Brain microvascular endothelial cell (primary cell): ENCODE measurements around the gene UIMC1.

Experiments
- DNase-seq: peaks from one replicate; pipeline ENCODE4 v3.0.0-alpha.2; 2020
- H3K27ac ChIP-seq: fragments of 250-450 bp; sonication (Bioruptor Pico); 2 replicates; pipeline ENCODE4 v1.5.1; 2020; ENCODE audit warnings: mild to moderate bottlenecking, moderate library complexity
- H3K27me3 ChIP-seq: fragments of 250-450 bp; sonication (Bioruptor Pico); replicated peaks from 2 replicates; pipeline ENCODE4 v1.5.1; 2020; ENCODE audit warnings: mild to moderate bottlenecking
- H3K36me3 ChIP-seq: fragments of 250-450 bp; sonication (Bioruptor Pico); replicated peaks from 2 replicates; pipeline ENCODE4 v1.5.1; 2020; ENCODE audit warnings: mild to moderate bottlenecking
- H3K4me3 ChIP-seq: 2 replicates; pipeline ENCODE4 v1.5.1; 2011; ENCODE audit warnings: low read depth, mild to moderate bottlenecking, control low read depth, low read length, moderate library complexity
- in situ Hi-C: cut with HindIII; loops from 2 replicates; pipeline ENCODE4 v1.10.0; 2017; ENCODE audit warnings: low sequenced_read_pairs, low pct_ligation_motif_present
- TF ChIP-seq, protein P1 (sequence below): IDR thresholded peaks from 2 replicates; pipeline ENCODE4 v1.5.1; 2011; ENCODE audit warnings: low read depth, mild to moderate bottlenecking, moderate library complexity, low read length, control low read depth, inconsistent platforms; ENCODE audit errors: missing control alignments

UIMC1 gene

GRCh38 chr5:176904276-176904675 lies 102.3 kb downstream of the UIMC1 start:
- no peak for DNase-seq
- TF ChIP-seq, protein P1, sequence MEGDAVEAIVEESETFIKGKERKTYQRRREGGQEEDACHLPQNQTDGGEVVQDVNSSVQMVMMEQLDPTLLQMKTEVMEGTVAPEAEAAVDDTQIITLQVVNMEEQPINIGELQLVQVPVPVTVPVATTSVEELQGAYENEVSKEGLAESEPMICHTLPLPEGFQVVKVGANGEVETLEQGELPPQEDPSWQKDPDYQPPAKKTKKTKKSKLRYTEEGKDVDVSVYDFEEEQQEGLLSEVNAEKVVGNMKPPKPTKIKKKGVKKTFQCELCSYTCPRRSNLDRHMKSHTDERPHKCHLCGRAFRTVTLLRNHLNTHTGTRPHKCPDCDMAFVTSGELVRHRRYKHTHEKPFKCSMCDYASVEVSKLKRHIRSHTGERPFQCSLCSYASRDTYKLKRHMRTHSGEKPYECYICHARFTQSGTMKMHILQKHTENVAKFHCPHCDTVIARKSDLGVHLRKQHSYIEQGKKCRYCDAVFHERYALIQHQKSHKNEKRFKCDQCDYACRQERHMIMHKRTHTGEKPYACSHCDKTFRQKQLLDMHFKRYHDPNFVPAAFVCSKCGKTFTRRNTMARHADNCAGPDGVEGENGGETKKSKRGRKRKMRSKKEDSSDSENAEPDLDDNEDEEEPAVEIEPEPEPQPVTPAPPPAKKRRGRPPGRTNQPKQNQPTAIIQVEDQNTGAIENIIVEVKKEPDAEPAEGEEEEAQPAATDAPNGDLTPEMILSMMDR: no peak
- H3K36me3 ChIP-seq: peaks cover 44% of the 10 kb centered on the region

DNA sequence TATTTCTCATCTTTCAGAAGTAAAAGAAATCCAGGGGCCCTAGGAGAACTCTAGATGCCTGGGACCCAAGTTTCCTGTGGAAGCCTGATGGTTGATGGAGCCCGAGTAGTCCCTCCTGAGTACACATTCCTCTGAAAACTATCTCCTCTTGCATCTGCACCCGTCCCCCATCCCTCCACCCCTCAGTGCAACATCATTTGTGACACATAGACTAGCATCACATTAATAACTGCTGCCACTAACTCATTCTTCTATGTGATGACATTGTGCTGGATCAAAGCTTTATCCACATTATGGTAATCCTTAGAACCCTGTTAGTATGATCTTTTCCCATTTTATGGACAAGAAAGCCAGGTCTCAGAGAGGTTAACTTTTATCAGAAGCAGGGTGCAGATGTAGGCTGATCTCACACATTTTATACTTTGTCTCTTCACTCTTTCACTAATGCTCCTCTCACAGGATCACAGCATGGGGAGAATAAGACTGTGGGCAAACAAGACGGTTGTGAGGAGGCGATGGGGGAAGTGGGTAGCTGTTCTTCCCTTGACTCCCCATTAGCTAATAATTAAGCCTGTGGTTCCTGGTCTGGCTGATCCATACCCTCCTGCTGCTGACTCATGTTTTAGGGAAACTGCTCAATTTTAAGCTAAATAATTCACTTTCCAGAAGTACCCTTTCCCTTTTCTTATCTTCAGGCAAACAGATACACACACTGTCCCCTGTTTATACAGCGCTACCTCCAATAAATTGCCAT lies 103.5 kb downstream of the UIMC1 start:
- Histone ChIP-seq H3K4me3 (no peak overlapping the region), H3K27me3 (no peaks in the 10 kb centered on the region), H3K36me3 (peaks cover 40% of the 10 kb centered on the region), H3K27ac (no peak overlapping the region)
- TF ChIP-seq, protein P1: no peak
- DNase-seq: no peak
- in situ Hi-C loops: no loop called here

More at GRCh38 chr5:176904276-176904675, 102.3 kb downstream of the UIMC1 start:
- no peak overlapping the region for H3K27ac ChIP-seq
- in situ Hi-C loops: no loop called here
- no peaks in the 10 kb centered on the region for H3K27me3 ChIP-seq
- H3K4me3 ChIP-seq: no peak overlapping the region

DNA sequence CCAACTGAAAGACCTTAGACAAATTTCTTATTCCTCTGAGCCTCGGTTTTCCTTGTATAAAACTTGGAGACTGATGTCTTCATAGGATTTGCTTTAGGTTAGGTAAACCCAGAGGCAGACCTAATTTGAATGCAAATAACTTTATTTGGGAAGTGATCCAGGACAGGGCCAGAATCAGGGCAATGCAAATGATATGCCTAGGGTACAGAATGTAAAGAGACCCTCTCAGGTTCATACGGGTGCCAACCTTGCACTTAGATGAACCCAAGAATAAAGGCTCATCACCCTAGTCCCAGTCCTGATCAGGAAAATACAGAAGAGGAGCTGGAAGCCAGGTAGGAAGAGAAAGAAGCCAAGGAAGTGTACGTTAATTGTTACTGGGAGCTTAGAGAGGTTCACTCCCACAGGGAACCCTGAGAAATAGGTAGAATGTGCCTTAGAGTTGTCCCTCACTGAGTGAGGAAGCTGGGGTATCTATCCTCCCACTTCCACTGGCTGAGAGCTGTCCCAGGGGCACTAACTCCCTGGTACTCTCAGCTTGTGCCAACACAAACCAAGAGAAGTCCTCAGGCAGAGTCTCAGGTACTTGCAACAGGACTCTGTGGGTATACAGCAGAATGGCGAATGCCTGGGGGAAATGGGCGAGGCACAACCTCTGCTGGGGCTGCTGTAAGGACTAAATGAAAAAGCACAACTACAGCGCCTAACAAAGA lies 104.3 kb downstream of the UIMC1 start:
- no peak for DNase-seq
- Histone ChIP-seq H3K36me3 (peaks cover 33% of the 10 kb centered on the region), H3K27me3 (no peaks in the 10 kb centered on the region), H3K27ac (no peak overlapping the region), H3K4me3 (no peak overlapping the region)
- in situ Hi-C loops: no loop called here
- TF ChIP-seq, protein P1: no peak

GRCh38 chr5:176901260-176902101 lies 105.1 kb downstream of the UIMC1 start:
- in situ Hi-C loops: no loop called here
- Histone ChIP-seq H3K27ac (no peak overlapping the region), H3K4me3 (no peak overlapping the region), H3K36me3 (peaks cover 25% of the 10 kb centered on the region), H3K27me3 (no peaks in the 10 kb centered on the region)
- TF ChIP-seq, protein P1: no peak
- DNase-seq: no peak

DNA sequence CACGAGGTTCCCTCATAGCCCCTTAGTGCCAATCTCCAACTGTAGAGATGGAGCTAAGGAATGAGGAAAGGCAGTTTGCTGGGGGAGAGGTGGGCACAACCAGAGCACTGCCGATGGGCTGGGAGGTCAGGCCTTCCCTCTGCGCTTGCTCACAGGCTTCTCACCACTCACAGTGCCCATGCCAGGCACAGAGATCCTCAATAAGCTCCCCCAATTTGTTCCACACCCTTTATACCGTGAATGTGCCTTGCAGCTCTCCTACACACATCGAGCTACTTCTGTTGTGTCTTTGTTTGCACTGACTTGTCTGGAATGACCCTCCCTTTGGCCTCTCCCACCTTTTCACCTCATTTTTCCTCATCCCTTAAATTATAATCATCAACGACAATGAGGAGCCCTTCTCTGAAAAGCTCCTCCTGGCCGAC lies 105.8 kb downstream of the UIMC1 start:
- DNase-seq: no peak
- Histone ChIP-seq H3K4me3 (no peak overlapping the region), H3K27me3 (no peaks in the 10 kb centered on the region), H3K27ac (no peak overlapping the region), H3K36me3 (peaks cover 24% of the 10 kb centered on the region)
- in situ Hi-C loops: no loop called here
- TF ChIP-seq, protein P1: no peak
